HG03139 (cell line): ENCODE data around the gene ANXA6.
A peak's percentile ranks its signal among the peaks of the same experiment; 100 is the strongest.

Experiments used
- ATAC-seq: cut with Tn5 transposase; IDR thresholded peaks from one replicate; pipeline ENCODE4 v1.9.1; 2021; ENCODE audit not compliant: unreplicated experiment

Gene ANXA6

DNA sequence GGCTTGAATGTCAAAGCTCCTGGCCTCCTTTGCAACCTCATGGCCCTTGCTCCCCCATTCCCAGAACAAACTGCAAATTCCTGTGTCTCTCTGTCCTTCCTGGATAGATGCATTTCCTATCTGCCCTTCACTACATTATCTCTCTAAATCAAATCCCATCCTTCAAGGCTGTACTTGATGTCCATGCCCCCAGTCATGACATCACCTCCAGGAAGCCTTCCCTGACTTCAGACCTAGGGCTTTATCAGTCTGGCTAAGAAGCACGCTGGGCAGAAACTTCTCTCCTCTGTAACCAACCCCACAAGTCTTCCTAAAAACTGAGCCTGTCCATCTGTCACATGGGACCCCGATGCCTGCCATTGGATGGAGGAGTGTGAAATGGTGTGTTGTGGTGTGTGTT is 51.1 kb downstream of the ANXA6 start:
- no peak for ATAC-seq

DNA sequence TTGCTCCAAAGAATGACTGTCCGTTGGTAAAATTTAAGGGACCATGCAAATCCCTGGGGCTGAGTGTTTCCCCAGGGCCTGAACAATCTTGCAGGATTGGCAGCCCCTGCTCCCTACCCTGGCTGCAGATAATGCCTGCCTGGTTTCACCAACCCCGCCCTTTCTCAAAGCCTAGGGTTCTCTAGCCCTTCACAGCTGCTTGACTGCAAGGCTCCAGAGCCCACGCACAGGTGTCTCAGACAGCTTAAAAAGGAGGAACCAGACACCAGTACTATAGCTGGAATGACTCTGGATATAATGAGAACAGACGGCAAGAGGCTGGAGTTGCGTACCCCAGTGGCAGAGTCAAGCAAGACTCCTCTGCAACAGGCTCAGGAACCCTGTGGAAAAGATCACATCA is 51.5 kb downstream of the ANXA6 start:
- no peak for ATAC-seq

DNA sequence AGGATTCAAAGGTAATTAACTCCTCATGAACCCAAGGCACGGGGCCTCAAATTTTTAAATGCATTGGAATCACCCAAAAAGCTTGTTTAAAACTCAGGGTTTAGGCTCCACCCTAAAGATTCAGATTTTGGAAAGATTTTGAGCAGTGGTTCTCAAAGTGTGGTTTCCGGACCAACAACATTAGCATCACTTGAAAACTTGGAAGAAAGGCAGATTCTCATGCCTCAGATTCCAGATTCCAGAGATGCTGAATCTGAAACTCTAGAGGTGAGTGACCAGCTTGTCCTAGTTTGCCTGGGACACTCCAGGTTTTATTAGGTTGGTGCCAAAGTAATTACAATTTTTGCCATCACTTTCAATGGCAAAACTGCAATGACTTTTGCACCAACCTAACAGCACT is 52.0 kb downstream of the ANXA6 start:
- ATAC-seq, result no peak

DNA sequence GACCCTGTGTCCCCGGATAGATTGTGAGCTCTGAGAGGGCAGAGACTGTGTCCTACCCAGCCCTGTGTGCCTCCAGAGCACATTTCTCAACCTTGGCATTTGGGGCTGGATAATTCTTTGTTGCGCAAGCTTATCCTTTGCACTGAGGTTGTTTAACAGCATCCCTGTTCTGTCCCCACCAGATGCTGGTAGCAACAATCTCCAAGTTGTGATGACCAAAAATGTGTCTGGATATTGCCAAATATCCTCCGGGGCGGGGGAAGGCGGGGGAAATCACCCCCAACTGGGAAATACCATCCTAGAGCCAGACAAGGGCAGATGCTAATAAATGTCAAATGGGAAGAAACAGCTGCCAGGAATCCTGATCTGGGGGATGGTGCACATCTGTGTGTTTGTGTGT is 52.8 kb downstream of the ANXA6 start:
- no peak for ATAC-seq

DNA sequence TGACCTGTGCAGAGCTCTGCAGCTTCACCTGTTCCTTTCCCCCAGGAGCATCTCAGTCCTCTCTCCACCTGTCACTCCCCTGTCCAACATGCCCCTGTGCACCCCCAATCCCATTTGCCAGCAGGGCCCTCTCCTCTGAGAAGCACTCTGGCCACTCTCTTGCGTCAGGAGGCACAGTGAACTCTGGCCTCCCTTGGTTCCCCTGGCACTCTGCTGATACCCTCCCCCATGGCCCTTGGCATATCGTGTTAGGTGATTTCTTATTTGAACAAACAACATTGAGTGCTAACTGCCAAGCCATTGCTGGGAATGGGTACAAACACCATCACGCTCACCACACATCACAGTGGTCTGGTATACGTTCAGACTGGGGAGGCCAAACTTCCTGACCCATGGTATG is 55.8 kb downstream of the ANXA6 start:
- no peak for ATAC-seq

DNA sequence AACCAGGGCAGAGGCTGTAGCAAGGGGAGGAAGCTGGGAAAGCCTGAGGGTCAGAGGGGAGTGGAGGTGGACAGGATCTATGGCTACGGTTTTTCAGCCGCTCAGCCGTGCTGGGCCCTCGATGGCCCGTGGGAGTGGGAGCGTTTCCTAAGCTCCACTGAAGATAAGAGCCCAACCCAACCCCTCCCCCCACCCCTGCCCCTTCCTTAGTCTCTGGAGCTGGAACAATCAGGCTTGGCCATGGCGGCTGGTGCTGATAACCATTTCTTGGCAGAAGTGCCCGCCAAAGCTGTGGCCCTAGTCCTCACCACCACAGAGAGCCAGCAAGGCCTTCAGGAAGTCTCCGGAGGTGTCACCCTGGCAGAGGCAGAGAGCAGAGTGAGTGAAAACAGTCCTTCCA is 56.4 kb downstream of the ANXA6 start:
- ATAC-seq, result no peak

DNA sequence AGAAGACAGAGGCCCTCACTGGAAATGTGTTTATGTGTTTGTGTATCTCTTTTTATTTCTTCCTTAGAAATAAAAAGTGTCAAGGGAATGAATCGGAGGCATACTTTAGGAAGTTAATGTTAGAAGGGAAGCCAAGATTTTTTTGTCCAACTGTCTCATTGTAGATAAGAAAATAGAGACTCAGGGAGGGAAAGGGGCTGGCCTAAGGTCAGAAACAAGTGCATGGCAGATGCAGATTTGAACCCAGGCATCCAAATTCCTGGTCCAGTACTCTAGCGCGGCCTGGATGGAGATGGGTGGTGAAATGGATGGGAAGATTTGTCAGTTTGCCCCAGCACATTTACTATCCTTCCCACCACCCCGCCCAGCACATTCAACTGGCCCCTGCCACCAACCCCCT is 56.9 kb downstream of the ANXA6 start:
- no peak for ATAC-seq

DNA sequence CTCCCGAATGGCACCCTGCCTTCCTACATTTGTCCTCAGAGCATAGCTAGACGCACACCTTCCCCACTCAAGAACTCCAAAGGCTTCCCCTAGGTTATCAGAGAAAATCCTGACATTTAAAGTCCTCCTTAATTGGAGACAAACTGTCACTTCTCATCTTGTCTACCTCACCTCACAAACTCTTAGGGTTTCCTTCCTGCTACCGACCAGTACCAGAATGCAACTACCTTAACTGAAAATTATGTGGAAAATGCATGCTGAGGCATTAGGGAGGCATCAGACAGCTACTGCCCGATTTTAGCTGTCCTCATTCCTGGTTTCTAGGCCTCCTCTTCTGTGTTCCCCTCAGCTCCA is 58.8 kb downstream of the ANXA6 start:
- no peak for ATAC-seq

DNA sequence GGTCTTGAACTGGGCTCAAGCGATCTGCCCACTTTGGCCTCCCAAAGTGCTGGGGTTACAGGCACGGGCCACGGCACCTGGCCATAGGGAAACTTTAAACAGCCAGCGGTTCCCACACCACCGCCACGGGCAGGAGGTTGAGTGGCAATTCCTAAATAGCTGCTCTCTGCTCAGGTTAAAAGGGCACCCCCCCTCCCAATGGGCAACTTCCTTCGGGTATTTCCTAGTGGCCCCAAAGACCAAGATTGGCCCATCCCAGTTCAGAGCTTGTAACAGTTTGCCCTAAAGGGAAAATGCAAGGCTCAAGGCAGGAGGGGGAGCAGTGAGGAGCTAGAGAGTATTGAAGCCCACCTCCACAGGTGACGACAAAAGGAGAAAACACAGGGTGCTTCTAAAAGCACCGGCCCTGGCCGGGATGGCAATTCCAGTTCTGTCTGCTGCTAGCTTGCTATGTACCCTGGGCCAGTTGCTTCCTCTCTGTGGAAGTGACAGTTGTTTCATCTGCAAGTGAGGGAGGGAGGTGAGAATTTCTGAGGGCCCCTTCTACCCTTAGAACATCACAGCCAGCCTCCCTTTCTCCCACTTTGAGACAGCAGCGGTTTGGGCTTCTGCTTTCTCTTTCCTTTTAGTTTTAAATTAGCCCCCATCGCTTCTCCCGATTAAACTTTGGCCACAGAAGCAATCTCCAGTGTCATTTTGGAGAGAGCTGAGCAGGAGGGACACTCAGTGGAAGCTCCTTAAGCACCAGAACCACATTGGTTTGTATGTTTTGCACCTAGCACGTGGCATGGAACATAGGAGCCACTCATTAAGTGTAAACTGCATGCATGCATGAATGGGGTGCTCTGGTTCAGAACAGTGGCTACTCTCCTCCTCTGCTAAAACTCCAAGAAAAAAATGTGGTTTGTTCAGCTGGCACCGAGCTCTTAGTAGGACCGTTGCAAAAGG is 59.5 kb downstream of the ANXA6 start:
- peak; percentile 40 for ATAC-seq

DNA sequence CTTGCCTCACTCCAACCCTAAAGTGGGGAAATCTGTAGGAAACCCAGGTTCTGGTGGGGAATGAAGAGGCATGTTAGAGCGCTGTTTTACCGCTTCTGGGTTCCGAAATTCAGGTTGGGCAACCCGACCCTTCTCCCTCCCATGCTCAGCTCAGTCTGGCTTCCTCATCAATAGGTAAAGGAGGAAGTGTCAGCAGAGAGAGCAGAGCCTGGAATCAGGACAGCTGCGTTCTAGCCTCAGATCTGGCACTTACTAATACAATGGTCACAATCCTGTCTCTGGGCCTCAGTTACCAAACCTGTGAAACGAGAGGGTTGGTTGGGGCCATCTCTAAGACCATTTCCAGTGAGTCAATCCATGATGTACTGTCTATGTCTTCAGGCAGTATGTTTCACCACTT is 60.5 kb downstream of the ANXA6 start:
- no peak for ATAC-seq

DNA sequence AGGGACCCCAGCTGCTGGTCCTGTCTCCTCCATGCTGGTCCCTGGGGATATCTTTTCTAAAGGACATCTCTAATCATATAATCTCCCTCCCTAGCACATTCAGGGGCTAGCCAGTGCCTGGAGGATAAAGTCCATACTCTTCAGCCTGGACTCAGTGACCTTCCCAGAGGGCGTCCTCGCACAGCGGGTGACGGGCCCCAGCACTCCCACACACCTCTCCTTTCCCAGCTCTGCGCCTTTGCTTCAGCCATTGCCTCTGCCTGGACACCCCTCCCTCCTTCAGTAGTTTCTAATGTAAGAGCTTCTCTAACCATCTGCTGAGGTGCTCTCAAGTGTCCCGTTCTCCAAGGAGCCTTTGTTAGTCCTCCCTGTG is 61.6 kb downstream of the ANXA6 start:
- ATAC-seq, result no peak

DNA sequence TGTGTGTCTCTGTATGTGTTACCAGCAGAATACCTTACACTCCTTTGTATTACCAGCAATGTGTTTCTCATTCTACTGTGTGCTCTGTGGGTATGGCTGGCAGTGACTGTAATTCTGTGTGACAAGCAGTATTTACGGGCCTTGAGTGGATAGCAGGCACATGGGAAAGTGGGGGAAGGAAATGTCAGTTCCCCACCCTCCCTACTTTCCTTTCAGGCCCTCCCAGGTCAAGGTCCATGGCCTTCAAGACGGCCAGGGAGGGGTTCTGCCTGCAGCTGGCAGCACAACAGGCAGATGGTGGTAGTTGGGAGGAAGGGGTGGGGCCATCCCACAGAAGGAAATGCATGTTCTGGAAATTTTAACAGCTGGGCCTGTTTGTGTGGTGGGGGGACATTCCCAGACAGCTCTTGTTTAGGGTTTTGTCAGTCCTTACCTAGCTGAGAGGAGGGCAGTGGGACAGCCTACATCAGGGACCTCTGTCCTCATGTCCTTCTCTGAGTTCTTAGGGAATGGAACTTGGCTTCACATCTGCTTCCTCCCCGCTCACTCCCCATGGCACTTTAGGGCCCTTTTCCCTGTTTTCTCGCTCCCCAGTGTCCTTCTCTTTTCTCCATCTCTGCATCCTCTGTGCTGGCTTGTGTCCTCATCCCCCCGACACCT is 62.1 kb downstream of the ANXA6 start:
- ATAC-seq, result no peak

DNA sequence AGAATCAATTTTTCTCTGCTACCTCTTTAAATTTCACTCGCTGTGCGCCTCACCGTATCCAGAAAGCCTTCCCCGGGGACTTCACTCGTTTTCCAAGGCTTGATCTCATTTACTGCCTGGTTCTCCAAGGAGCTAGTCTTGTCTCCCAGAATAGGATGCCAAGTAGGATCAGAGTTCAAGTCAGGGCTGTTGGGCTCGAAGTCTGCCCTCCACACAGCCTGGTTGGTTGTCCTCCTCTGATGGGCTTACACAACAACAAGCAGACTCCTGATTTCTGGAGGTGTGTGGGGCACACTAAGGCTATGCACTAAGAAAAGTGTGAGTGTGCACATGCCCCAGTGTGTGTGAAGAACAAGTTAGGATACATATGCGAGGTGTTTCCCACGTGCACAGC is 62.7 kb downstream of the ANXA6 start:
- no peak for ATAC-seq

DNA sequence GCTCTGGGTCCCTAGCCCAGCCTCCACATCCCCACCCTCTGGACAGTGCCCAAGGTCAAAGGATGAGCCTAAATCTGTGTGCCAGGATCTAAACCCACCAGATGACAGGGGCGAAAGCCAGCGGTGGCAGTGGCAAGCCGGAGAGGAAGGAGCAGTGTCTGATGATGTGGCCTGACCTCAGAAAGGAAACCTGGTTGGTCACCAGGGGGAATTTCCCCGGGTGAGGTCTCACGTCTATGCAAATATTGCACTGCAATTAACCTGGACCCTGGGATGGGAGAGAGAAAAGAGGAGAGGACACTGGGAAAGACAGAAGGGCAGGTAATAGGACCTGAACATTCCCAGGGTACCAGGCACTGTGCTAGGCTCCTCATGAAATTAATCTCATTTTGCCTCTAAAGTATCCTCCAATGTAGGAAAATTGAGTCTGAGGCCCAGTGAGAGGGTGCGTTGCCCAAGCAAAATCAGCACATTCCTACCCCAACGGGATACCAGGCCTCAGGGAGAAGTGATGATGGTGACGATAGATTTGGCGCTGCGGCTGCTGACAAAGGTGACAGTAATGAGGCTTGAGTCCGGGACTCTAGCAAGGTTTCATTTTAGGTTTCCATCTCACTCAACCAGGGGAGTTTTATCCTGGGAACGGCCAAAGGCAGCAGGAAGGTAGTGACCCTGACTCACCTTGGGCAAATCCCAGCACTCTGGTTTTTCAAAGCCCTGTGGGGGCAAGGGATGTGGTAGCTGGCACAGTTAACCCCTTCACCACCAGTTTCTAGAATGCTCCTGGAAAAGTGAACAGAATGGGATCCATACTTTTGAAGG is 63.3 kb downstream of the ANXA6 start:
- peak; percentile 70 for ATAC-seq

DNA sequence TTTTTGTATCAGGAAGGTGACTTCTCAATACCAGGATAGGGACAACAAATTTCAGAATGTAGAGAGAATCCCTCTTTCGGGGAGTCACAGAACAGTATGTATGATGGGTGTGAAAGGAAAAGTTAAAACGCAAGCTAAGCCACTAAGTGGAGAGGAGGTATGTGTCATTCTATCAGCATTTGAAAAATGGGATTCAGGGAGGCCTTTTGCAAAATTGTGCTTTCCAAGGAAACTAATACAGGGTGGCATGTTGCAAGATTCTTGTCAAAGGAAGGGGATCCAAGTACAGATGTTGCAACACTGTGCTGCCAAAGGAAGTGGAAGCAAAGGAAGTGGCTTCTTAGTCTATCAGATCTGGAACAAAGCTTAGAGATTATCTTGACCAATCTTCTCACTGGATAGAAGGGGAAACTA is 64.1 kb downstream of the ANXA6 start:
- peak; percentile 2 for ATAC-seq

DNA sequence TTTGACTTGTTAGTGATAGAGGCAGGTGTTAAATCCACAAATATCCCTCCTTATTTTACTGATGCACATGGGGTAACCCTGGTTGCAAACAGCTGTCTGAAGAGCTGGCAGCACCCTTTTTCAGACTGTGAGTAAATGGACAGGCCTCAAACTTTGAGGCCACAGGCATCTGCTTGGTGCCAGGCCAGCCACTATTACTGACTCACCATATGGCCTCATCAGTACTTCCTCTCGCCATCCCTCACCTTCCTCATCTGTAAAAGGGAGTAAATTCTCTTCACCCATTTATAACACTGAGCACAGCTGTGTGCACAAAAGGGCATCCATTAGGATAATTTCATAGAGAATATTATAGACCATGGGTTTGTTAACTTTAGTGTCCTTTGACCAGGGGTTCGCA is 64.8 kb downstream of the ANXA6 start:
- no peak for ATAC-seq

DNA sequence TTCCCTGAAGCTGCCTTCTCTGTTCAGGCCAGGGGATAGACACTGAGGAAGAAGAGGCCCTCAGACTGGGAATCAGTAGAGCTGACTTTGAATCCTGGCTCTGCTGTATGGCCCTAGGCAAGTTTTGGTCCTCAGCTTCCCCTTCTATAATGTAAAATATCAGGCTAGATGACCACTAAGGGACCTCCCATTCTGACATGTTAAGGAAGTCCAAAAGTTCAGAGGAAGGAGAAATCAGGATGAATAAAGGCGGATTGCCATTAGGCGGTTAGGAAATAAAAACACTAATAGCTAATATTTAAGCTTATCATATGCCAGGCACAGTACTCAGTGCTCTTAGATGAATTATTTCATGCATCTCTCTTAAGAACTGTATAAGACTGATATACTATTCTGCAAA is 67.9 kb downstream of the ANXA6 start:
- ATAC-seq, result no peak

DNA sequence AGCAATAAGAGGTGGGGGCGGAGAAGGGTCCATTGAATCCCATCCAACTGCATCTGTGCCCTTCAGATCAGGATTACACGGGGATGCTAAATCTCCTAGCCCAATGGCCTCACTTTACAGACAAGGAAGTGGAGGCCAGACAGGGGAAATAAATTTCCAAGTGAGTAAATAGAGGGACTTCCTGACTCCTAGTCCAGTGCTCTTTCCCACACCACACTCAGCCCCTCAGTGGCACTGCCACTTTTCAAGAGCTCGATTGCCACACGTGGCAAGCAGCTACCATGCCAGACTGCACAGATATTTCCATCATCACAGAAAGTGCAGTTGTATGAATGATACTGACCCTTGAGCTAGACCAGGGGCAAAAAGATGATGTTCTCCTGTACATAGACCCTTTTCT is 68.6 kb downstream of the ANXA6 start:
- no peak for ATAC-seq

DNA sequence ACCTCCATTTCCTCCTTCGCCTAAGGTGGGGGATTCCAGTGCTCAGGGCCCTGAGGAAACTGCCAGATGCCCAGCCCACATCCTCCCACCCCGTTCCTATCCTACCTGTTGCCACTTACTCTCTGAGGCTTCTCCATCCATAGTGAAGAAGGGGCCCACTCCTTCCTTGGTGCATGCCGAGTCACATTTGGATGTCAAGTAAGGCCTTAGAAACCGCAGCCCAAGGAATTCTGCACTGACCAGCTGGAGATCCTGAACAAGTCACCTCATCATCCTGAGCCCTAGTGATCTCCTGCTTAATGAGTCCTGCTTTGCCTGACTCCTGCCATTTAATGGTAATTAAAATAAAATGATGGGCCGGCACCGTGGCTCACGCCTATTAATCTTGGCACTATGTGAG is 70.1 kb downstream of the ANXA6 start:
- no peak for ATAC-seq

DNA sequence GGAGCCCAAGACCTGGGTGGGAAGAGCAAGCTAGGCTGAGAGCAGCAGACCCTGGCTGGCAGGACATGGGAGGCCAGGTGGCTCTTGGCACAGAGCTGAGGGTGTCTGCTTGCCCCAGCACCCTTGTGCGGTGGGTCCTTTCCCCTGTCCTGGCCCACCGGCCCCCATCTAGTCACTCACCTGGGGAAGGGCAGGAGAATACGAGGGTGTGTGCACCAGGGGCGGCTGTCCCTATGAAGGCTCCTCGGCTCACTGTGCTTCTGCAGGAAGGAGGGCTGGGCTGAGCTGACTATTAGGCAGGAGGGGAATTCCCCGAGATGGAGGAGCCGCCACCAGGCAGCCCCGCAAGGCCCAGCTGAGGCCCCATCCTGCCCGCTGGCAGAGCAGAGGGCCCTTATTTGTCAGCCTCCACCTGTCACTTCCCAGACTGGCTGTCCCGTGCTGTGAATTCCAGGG is 70.6 kb downstream of the ANXA6 start:
- ATAC-seq, result peak; percentile 83

DNA sequence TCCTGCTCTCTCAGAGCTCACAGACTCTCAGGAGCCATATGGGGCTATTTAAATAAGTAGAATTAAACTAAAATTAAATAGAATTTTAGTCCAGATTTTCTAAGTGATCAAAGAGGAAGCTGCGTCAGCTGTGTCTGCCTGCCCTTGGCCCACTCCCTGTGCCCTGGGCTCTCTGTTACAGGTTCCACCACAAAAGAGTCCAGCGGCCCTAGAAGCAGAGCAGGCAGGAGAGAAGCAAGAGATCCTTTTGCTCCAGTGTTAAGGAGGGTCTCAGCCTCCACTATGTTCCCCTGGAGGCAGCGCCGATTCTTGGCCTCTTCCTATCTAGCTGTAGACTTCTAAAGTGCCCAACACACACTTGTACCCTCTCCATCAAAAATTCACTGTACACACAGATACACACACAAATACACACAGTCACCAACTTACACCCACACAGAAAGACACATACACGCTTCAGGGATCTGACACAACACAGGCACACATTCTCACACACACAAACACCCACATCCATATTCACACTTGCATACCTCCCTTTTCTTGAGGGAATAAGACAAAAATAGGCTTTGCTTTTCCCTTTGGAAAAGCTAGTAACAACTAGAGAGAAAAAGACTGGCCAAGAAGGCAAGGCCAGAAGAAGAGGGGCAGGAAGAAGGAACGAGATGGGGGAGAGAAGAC is 71.2 kb downstream of the ANXA6 start:
- no peak for ATAC-seq
